GM12878 (cell line): ENCODE results near the gene CHRND. TPM values are rescaled to one million over a fixed set of nuclear protein-coding genes. Genes with fewer than 3 reads are reported as not detected.

ENCODE experiments used
- ATAC-seq: fragments of 200-7000 bp; cut with Tn5 transposase; 3 replicates; pipeline ENCODE4 v1.9.1; 2020; ENCODE audit warnings: mild to moderate bottlenecking, moderate library complexity
- BruUV-seq: library from RNA; stranded (reverse); fragments of 400-500 nt; replicated peaks from 2 replicates; lab custom pipeline; 2021; lab: Mats Ljungman, UMichigan
- CTCF ChIA-PET: fragments of 300-600 bp; sonication (Branson Sonifier 250); formaldehyde crosslinking; extraction: SDS; loops from one replicate; lab custom pipeline; 2021; ENCODE audit warnings: inconsistent platforms; lab: Yijun Ruan, JAX
- POLR2A ChIA-PET: fragments of 350-600 bp; formaldehyde crosslinking; extraction: SDS; loops from one replicate; lab custom pipeline; 2021; ENCODE audit warnings: inconsistent platforms; lab: Charles Lee
- RAD21 ChIA-PET: fragments of 300-600 bp; sonication (Branson Sonifier 250); formaldehyde crosslinking; loops from one replicate; lab custom pipeline; 2023; ENCODE audit warnings: antibody characterized with exemption; ENCODE audit not compliant: unreplicated experiment; lab: Charles Lee
- SMC1A ChIA-PET: fragments of 300-600 bp; sonication (Branson Sonifier 250); formaldehyde crosslinking; loops from one replicate; lab custom pipeline; 2023; ENCODE audit not compliant: unreplicated experiment, uncharacterized antibody; lab: Charles Lee
- DNase-seq: peaks from one replicate; pipeline ENCODE4 v3.0.0-alpha.2; 2011; ENCODE audit warnings: low read depth, low spot score
- FAIRE-seq: peaks from 3 replicates; lab custom pipeline; 2011; peaks lifted over from hg19 to GRCh38; lab: Jason Lieb, UNC
- H2AFZ ChIP-seq: 2 replicates; pipeline ENCODE4 v1.6.0; 2011; ENCODE audit warnings: low read depth, low read length, control low read depth; ENCODE audit not compliant: control insufficient read depth
- H3K27ac ChIP-seq: 2 replicates; pipeline ENCODE4 v1.5.1; 2011; ENCODE audit warnings: control low read depth; ENCODE audit not compliant: control insufficient read depth, insufficient read depth
- H3K27me3 ChIP-seq, 2 experiments: replicated peaks in 1 of 2; 2 replicates each; pipeline versions ENCODE4 v1.6.0 to v1.6.1; 2011; ENCODE audit warnings: low read length in 1 of 2; ENCODE audit not compliant: control insufficient read depth in 2 of 2, insufficient read depth in 2 of 2
- H3K36me3 ChIP-seq, 2 experiments: 2 replicates each; pipeline ENCODE4 v1.5.1; 2011; ENCODE audit warnings: low read length in 1 of 2; ENCODE audit not compliant: control insufficient read depth in 2 of 2, insufficient read depth in 2 of 2
- H3K4me1 ChIP-seq: 2 replicates; pipeline ENCODE4 v1.6.1; 2011; ENCODE audit warnings: mild to moderate bottlenecking, low read length, moderate library complexity, mixed read lengths; ENCODE audit not compliant: control insufficient read depth, insufficient read depth
- H3K4me2 ChIP-seq: 2 replicates; pipeline ENCODE4 v1.6.0; 2011; ENCODE audit warnings: control low read depth; ENCODE audit not compliant: control insufficient read depth, insufficient read depth
- H3K4me3 ChIP-seq: fragments of 200-600 bp; sonication (generic); 2 replicates; pipeline ENCODE4 v1.5.1; 2016
- H3K79me2 ChIP-seq: 2 replicates; pipeline ENCODE4 v1.6.0; 2011; ENCODE audit warnings: low read length; ENCODE audit not compliant: control insufficient read depth, insufficient read depth
- H3K9ac ChIP-seq: 2 replicates; pipeline ENCODE4 v1.8.0; 2011; ENCODE audit warnings: low read length, control low read depth, mixed read lengths; ENCODE audit not compliant: control insufficient read depth, insufficient read depth
- H3K9me3 ChIP-seq: replicated peaks from 3 replicates; pipeline ENCODE4 v1.5.1; 2011; ENCODE audit warnings: mild to moderate bottlenecking, low read length; ENCODE audit not compliant: control insufficient read depth, insufficient read depth
- H4K20me1 ChIP-seq: 2 replicates; pipeline ENCODE4 v1.6.0; 2011; ENCODE audit not compliant: control insufficient read depth, insufficient read depth
- BMI1 ChIP-seq: fragments of 450-650 bp; IDR thresholded peaks from 2 replicates; pipeline ENCODE4 v1.6.1; 2016; ENCODE audit warnings: mild to moderate bottlenecking, moderate library complexity, borderline replicate concordance
- CBX5 ChIP-seq: sonication (generic); IDR thresholded peaks from 2 replicates; pipeline ENCODE4 v1.6.1; 2016; ENCODE audit warnings: low read depth, moderate library complexity, mild to moderate bottlenecking, inconsistent platforms
- CREM ChIP-seq: IDR thresholded peaks from 2 replicates; pipeline ENCODE4 v1.6.1; 2014; ENCODE audit warnings: antibody characterized with exemption, low read depth
- FOXK2 ChIP-seq: fragments of 450-650 bp; IDR thresholded peaks from 2 replicates; pipeline ENCODE4 v1.6.1; 2017; ENCODE audit warnings: mild to moderate bottlenecking, moderate library complexity
- MYB ChIP-seq: fragments of 150-350 bp; IDR thresholded peaks from 2 replicates; pipeline ENCODE4 v1.6.1; 2014; ENCODE audit warnings: mild to moderate bottlenecking, low read depth, low read length, borderline replicate concordance
- NBN ChIP-seq: fragments of 450-650 bp; IDR thresholded peaks from 2 replicates; pipeline ENCODE4 v1.6.1; 2016
- NFYB ChIP-seq: IDR thresholded peaks from 2 replicates; pipeline ENCODE4 v1.6.1; 2011; ENCODE audit warnings: low read depth, mild to moderate bottlenecking, low read length, improper control_type of control experiment, moderate library complexity; ENCODE audit not compliant: insufficient read depth
- NR2C1 ChIP-seq: fragments of 450-650 bp; IDR thresholded peaks from 2 replicates; pipeline ENCODE4 v1.6.1; 2017; ENCODE audit warnings: antibody characterized with exemption, mild to moderate bottlenecking, moderate library complexity
- PML ChIP-seq: IDR thresholded peaks from 2 replicates; pipeline ENCODE4 v1.6.1; 2012; ENCODE audit warnings: low read length, inconsistent platforms
- POLR2A ChIP-seq: IDR thresholded peaks from 2 replicates; pipeline ENCODE4 v1.6.1; 2011; ENCODE audit warnings: low read depth, mild to moderate bottlenecking, low read length
- SIX5 ChIP-seq: IDR thresholded peaks from 2 replicates; pipeline ENCODE4 v1.6.1; 2011; ENCODE audit warnings: mild to moderate bottlenecking, low read depth, low read length, moderate library complexity; ENCODE audit not compliant: severe bottlenecking
- TAF1 ChIP-seq: IDR thresholded peaks from 2 replicates; pipeline ENCODE4 v1.6.1; 2011; ENCODE audit warnings: mild to moderate bottlenecking, low read depth, low read length, borderline replicate concordance
- YY1 ChIP-seq: IDR thresholded peaks from 2 replicates; pipeline ENCODE4 v1.6.1; 2011; ENCODE audit warnings: low read depth, mild to moderate bottlenecking, low read length
- WGBS: methylation state at CpG from one replicate; pipeline ENCODE4 v1.1.6; 2016; ENCODE audit warnings: low lambda C conversion rate; ENCODE audit not compliant: insufficient replicate concordance, insufficient coverage; ENCODE audit errors: missing lambda C conversion rate; 5-methylcytosine and 5-hydroxymethylcytosine counted together
- in situ Hi-C: fragments of 300-500 bp; cut with MboI; formaldehyde crosslinking; loops from 9 replicates; pipeline ENCODE4 v1.14.3; 2018; ENCODE audit warnings: mixed read lengths
- intact Hi-C: fragments of 100-400 bp; cut with micrococcal nuclease; formaldehyde crosslinking; loops from one replicate; pipeline ENCODE4 v1.14.2; 2022; ENCODE audit not compliant: unreplicated experiment
- polyA plus RNA-seq, 11 experiments: library from polyadenylated mRNA; depleted of rRNA in 4 of 11; unstranded in 6 of 11; stranded (reverse) in 5 of 11; fragments of >200 nt; fragmentation: Nextera tagmentation in 4 of 11; fragmentation: Illumina TruSeq in 1 of 11; extraction: Ambion mirVana in 4 of 11; extraction: Trizol in 1 of 11; gene quantifications; 1 replicate in 1 of 11; 2 replicates in 10 of 11; pipeline versions ENCODE4 v1.2.1 to v1.2.3, GENCODE V29; 2011 to 2016; ENCODE audit warnings: inconsistent platforms in 2 of 11, missing spikeins in 2 of 11, low read depth in 1 of 11
- total RNA-seq, 4 experiments: library from RNA; depleted of rRNA in 3 of 4; stranded (reverse); fragments of >200 nt in 3 of 4; fragmentation: Illumina TruSeq in 1 of 4; extraction: Trizol in 1 of 4; gene quantifications; 2 replicates each; pipeline versions ENCODE4 v1.2.1 to v1.2.3, GENCODE V29; 2013 to 2021
- TF ChIP-seq, protein P1 (sequence below): fragments of 450-650 bp; IDR thresholded peaks from 2 replicates; pipeline ENCODE4 v1.6.1; 2017; ENCODE audit warnings: mild to moderate bottlenecking, low read depth, inconsistent platforms; ENCODE audit not compliant: poor library complexity, severe bottlenecking
- TF ChIP-seq, protein P2 (sequence below): fragments of 450-650 bp; IDR thresholded peaks from 2 replicates; pipeline ENCODE4 v1.6.1; 2017; ENCODE audit warnings: mild to moderate bottlenecking

The CHRND gene
- total and polyA plus RNA-seq, 10 of the 15 experiments (the other 5 are each of a cell fraction or from before 2014, with no cell fraction given), result not detected

DNA sequence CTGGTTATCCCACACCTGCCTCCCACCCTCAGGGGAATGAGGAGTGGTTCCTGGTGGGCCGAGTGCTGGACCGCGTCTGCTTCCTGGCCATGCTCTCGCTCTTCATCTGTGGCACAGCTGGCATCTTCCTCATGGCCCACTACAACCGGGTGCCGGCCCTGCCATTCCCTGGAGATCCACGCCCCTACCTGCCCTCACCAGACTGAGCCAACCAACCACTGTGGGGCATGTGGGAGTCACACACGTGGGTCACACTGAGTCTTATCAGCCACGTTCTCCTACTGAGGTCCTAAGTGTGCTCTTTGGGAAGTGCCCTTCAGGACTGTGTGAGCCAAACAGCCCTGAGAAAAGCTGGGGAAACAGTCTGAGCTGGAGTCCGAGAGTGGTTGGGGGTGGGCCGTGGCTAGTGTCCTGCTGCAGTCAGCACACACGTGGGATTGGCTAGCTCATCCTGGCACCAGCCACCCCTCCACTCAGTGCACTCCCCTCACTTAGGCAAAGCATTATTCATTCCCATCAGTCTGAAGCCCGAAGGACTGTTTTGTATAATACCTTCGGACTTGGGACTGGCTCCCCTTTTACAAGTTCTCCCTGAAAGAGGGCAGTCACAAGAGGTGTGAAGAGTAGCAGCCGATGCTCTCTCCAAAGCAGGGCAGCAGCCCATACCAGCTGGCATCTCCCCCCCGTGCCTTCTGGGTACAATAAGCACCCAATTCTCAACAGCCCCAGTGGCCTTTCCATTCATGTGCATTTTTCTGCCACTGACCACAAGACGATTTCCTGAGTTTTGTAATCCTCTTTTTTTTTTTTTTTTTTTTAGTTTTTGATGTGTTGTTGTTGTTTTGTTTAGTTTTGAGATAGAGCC, 19.8 kb downstream of the CHRND start:
- RAD21 ChIA-PET, result no interaction called here
- Histone ChIP-seq H3K79me2 (peaks cover 15% of the 10 kb centered on the region), H4K20me1 (no peaks in the 10 kb centered on the region), H3K27ac (no peak overlapping the region), H2AFZ (no peak overlapping the region), H3K4me2 (no peak overlapping the region), H3K9me3 (no peaks in the 10 kb centered on the region; the same call in 2 of the 3 replicates), H3K4me3 (no peak overlapping the region), H3K27me3 (no peaks in the 10 kb centered on the region), H3K36me3 (no peaks in the 10 kb centered on the region; a peak in 1 of 4 replicates), H3K4me1 (no peaks in the 10 kb centered on the region), H3K9ac (no peak overlapping the region)
- in situ Hi-C loops (no loop called here), intact Hi-C loops (no loop called here)
- WGBS, result 74% methylated on average over 17 of the region's 17 CpGs
- BruUV-seq, result no TSS peak
- POLR2A ChIA-PET, result no interaction called here
- TF ChIP-seq NFYB, result no peak
- TF ChIP-seq CBX5, result no peak
- no peak for TF ChIP-seq SIX5
- TF ChIP-seq TAF1, result no peak
- no peak for TF ChIP-seq MYB
- TF ChIP-seq PML, result no peak
- TF ChIP-seq BMI1, result no peak
- TF ChIP-seq NR2C1, result no peak
- TF ChIP-seq POLR2A, result no peak
- TF ChIP-seq YY1, result no peak
- TF ChIP-seq CREM, result no peak
- no peak for TF ChIP-seq FOXK2
- TF ChIP-seq, protein P1, sequence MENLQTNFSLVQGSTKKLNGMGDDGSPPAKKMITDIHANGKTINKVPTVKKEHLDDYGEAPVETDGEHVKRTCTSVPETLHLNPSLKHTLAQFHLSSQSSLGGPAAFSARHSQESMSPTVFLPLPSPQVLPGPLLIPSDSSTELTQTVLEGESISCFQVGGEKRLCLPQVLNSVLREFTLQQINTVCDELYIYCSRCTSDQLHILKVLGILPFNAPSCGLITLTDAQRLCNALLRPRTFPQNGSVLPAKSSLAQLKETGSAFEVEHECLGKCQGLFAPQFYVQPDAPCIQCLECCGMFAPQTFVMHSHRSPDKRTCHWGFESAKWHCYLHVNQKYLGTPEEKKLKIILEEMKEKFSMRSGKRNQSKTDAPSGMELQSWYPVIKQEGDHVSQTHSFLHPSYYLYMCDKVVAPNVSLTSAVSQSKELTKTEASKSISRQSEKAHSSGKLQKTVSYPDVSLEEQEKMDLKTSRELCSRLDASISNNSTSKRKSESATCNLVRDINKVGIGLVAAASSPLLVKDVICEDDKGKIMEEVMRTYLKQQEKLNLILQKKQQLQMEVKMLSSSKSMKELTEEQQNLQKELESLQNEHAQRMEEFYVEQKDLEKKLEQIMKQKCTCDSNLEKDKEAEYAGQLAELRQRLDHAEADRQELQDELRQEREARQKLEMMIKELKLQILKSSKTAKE, result no peak
- no peak for TF ChIP-seq NBN
- TF ChIP-seq, protein P2, sequence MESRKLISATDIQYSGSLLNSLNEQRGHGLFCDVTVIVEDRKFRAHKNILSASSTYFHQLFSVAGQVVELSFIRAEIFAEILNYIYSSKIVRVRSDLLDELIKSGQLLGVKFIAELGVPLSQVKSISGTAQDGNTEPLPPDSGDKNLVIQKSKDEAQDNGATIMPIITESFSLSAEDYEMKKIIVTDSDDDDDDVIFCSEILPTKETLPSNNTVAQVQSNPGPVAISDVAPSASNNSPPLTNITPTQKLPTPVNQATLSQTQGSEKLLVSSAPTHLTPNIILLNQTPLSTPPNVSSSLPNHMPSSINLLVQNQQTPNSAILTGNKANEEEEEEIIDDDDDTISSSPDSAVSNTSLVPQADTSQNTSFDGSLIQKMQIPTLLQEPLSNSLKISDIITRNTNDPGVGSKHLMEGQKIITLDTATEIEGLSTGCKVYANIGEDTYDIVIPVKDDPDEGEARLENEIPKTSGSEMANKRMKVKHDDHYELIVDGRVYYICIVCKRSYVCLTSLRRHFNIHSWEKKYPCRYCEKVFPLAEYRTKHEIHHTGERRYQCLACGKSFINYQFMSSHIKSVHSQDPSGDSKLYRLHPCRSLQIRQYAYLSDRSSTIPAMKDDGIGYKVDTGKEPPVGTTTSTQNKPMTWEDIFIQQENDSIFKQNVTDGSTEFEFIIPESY, result no peak
- SMC1A ChIA-PET, result interaction anchor here (2.3 kb wide), 1 partner anchor 16 kb away, joined by 7 read pairs; no protein-coding TSS in a partner anchor
- CTCF ChIA-PET, result interaction anchor here (0.6 kb wide), 1 partner anchor 483 kb away, joined by 3 read pairs; no protein-coding TSS in a partner anchor
- FAIRE-seq, result no peak
- no peak for ATAC-seq
- no peak for DNase-seq
